HFF-Myc (cell line): ENCODE measurements around the gene C5AR2.
"Not testable (repeated sequence)": the region's sequence is repeated elsewhere in the genome, so short reads cannot be mapped to it uniquely, and the experiment has no call there.

Experiments used
- DNase-seq: peaks from one replicate; pipeline ENCODE4 v3.0.0-alpha.2; 2011; ENCODE audit warnings: low read depth; ENCODE audit errors: extremely low read depth
- H3K4me3 ChIP-seq: replicated peaks from 2 replicates; pipeline ENCODE4 v1.5.1; 2011; ENCODE audit warnings: low read depth, mild to moderate bottlenecking, control low read depth, low read length
- TF ChIP-seq, protein P1 (sequence below): IDR thresholded peaks from 2 replicates; pipeline ENCODE4 v1.5.1; 2012; ENCODE audit warnings: mild to moderate bottlenecking, low read depth, low read length, control low read depth; ENCODE audit errors: missing control alignments

The C5AR2 gene

DNA sequence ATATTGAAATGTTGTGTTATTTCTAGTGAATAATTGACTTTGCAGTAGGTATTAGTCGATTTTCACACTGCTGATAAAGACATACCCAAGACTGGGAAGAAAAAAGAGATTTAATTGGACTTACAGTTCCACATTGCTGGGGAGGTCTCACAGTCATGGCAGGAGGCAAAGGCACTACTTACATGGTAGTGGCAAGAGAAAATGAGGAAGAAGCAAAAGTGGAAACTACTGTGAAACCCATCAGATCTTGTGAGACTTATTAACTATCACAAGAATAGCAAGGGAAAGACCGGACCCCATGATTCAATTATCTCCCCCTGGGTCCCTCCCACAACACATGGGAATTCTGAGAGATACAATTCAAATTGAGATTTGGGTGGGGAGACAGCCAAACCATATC, 9.9 kb upstream of the C5AR2 start:
- H3K4me3 ChIP-seq = no peak overlapping the region
- TF ChIP-seq, protein P1, sequence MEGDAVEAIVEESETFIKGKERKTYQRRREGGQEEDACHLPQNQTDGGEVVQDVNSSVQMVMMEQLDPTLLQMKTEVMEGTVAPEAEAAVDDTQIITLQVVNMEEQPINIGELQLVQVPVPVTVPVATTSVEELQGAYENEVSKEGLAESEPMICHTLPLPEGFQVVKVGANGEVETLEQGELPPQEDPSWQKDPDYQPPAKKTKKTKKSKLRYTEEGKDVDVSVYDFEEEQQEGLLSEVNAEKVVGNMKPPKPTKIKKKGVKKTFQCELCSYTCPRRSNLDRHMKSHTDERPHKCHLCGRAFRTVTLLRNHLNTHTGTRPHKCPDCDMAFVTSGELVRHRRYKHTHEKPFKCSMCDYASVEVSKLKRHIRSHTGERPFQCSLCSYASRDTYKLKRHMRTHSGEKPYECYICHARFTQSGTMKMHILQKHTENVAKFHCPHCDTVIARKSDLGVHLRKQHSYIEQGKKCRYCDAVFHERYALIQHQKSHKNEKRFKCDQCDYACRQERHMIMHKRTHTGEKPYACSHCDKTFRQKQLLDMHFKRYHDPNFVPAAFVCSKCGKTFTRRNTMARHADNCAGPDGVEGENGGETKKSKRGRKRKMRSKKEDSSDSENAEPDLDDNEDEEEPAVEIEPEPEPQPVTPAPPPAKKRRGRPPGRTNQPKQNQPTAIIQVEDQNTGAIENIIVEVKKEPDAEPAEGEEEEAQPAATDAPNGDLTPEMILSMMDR = no peak
- no peak for DNase-seq

DNA sequence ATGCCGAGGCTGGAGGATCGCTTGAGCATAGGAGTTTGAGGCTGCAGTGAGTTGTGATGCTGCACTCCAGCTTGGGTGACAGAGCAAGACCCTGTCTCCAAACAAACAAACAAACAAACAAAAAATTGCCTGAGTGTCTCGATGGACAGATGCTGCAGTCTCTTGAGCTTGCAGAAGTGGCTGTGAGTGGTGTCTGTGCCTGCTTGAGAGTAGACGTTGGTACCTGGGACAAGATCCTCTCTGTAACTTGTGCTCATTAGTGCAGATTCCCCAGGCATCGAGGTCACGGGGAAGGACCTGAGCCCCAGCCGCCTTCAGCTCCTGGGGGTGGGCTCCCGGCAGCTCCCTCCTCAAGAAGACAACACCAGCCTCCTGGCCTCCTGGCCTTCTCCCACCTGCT, 8.6 kb upstream of the C5AR2 start:
- H3K4me3 ChIP-seq = no peak overlapping the region
- DNase-seq = no peak
- TF ChIP-seq, protein P1 = no peak

DNA sequence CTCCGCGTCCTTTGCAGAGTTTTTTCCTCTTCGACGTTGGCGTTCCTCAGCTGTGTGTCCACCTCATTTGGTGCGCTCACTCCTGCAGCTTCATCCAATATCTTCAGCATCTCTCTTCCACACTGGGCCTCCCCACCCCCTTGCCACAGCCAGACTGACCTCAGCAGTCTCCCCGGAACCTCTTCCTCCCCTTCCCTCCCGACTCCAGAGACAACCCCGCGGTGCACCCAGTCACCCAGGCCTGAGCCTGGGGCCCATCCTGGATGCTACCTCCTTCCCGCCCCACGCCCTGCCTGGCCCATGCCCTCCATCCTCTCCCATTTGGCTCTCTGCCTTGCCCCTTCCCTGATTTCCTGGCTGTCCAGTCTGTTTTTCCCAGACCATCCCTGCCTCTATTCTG, 8.1 kb upstream of the C5AR2 start:
- DNase-seq = no peak
- TF ChIP-seq, protein P1 = no peak
- no peak overlapping the region for H3K4me3 ChIP-seq

DNA sequence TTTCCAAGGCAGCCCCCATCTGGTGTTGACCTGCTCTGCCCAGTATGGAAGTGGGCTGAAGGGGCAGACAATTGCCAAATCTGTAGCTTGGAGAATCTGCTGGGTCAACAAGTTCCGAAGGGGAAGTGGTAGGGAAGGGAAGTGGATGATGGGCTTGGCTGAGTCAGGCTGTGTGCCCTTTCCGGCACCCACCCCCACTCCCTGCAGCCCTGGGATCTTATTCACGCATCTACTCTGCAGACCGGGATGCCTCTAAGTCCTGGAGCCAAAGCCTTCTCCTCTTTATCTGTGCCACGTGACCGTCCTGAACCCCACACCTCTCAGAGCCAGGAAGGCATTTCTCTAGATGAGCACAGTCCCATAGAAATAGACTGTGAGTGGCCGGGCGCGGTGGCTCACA, 7.5 kb upstream of the C5AR2 start:
- no peak overlapping the region for H3K4me3 ChIP-seq
- DNase-seq = no peak
- TF ChIP-seq, protein P1 = no peak

DNA sequence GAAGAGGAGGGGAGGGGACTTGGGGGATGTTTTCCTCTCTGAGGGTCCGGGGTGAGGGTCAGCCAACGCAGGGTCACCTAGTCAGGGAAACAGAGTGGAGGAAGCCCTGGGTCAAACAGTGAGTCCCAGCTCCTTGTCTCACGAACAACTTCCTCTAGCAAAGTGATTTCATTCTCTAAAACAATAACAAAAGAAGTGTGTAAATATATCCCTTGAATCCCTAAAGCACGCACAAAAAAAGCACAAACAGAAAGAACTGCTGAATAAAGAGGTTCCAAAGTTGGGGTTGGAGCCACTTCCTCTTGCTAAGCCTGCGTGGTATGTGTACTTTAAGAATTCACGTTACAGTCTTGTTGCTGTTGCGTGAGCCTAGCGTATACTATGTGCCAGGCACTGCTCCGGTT, 1.5 kb upstream of the C5AR2 start:
- no peak for DNase-seq
- TF ChIP-seq, protein P1 = no peak
- H3K4me3 ChIP-seq = no peak overlapping the region

DNA sequence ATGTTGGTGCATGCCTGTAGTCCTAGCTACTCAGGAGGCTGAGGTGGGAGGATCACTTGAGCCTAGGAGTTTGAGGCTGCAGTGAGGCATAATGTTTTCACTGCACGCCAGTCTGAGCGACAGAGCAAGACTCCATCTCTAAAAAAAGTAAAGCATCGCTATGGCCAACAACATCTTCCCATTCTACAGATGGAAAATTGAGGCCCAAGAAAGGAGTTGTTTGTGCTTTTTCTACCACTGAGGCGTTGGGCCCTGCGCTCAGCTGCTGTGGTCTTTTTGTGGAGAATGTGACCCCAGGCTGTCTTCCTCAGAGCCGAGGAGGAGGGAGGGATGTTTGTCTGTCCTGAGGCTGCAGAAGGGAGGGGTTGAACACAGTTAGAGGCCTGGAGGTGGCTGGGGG, 485 bp upstream of the C5AR2 start:
- TF ChIP-seq, protein P1 = no peak
- no peak overlapping the region for H3K4me3 ChIP-seq
- no peak for DNase-seq

DNA sequence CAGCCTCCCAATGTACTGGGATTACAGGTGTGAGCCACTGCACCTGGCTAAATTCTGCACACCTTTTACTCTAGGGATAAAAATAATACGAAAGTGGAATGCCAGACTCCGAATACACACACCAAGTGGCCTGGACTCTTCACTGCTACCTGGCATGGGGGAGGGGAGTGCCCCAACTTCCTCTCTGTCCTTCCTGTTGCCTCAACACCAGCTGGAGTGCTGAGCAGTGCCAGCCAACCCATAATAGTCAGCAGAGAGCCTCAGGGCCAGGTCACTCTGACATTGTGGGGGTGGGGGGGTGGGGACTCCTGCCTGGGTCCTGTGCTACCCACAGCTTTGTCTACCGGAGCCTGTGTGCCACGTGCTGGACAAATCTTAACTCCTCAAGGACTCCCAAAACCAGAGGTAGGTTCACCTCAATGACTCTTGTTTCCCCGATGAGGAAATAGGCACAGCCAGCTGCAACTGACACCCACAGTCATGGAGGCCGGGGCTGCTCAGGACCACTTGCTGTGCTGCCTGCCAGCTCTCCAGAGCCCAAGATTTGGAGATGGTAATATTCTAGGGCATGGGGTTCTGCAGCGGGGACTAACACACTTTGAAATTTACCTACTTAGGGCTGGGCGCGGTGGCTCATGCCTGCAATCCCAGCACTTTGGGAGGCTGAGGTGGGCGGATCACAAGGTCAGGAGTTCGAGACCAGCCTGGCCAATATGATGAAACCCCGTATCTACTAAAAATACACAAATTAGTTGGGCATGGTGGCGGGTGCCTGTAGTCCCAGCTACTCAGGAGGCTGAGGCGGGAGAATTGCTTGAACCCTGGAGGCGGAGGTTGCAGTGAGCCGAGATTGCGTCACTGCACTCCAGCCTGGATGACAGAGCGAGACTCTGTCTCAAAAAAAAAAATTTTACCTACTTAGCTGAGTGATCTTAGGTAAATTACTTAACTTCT, 5.1 kb downstream of the C5AR2 start:
- not testable (repeated sequence) for DNase-seq, H3K4me3 ChIP-seq
